GM12872 (cell line): Measurements from ENCODE around the gene RB1.

Source experiments
- CTCF ChIP-seq: IDR thresholded peaks from 3 replicates; pipeline ENCODE4 v1.5.1; 2011; ENCODE audit warnings: low read depth, mild to moderate bottlenecking, low read length, moderate library complexity; ENCODE audit not compliant: insufficient read depth

The RB1 gene

GRCh38 chr13:48412881-48413351, 109.4 kb downstream of the RB1 start, which contains the start of gene LPAR6:
Gene LPAR6 (minus strand): TSS chr13:48413113. CDS start chr13:48412423, 690 bp downstream.
- TF ChIP-seq CTCF = no peak

GRCh38 chr13:48414501-48414900, 111.0 kb downstream of the RB1 start:
- TF ChIP-seq CTCF = no peak

- no peak for TF ChIP-seq CTCF
These were observed 112.0 kb downstream of the RB1 start for GRCh38 chr13:48415516-48415915.

GRCh38 chr13:48424212-48424611, 120.7 kb downstream of the RB1 start:
- TF ChIP-seq CTCF = no peak

- TF ChIP-seq CTCF = no peak
These were observed 122.5 kb downstream of the RB1 start for GRCh38 chr13:48426052-48426451.

GRCh38 chr13:48429036-48429435, 125.5 kb downstream of the RB1 start:
- no peak for TF ChIP-seq CTCF

GRCh38 chr13:48429886-48430285, 126.3 kb downstream of the RB1 start:
- no peak for TF ChIP-seq CTCF
